GM21526 (cell line): ENCODE results near the gene TELO2.
"Not testable (repeated sequence)": the region's sequence is repeated elsewhere in the genome, so short reads cannot be mapped to it uniquely, and the experiment has no call there.

Experiments
- ATAC-seq: cut with Tn5 transposase; IDR thresholded peaks from one replicate; pipeline ENCODE4 v1.9.1; 2021; ENCODE audit warnings: moderate library complexity; ENCODE audit not compliant: unreplicated experiment, low FRiP score

Gene TELO2

DNA sequence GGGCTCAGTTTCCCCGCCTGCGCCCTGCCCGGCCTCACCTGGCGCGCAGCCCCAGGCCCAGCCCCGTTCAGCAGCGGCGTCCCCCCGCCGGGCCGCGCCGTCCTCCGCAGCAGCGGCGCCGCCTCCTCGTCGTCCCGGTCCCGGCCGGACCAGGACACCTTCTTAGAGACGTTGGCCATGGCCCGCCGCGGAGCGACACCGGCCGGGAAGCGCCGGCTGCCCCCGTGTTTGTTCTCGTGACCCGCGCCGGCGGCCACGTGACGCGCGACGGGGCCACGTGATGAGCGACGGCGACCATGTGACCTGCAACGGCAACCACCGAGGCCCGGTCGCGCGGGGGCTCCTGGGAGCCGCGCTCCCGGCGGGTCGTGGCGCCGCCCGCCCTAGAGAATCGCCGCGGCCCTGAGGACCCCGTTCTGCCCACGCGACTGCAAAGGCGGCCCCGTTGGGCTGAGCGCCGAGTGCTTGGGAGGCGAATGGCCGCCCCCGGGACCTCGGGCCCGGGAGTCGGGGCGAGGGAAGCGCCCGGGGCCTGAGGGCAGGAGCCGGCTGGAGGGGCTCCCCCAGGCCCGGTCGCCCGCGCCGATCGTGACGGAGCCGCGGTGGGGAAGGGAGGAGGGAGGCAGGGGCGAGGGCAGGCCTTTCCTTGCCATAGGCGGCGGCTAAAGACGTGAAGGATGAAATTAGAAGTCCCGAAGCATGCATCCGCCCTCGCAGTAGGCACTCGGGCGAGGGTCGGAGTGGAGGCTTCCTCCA is 18.2 kb upstream of the TELO2 start, which contains the start of gene CLCN7:
Gene CLCN7 (minus strand): TSS at position 233 of the 756 bp plus-strand sequence. CDS start 54 bp downstream, at position 179.
- peak; percentile 58 for ATAC-seq

DNA sequence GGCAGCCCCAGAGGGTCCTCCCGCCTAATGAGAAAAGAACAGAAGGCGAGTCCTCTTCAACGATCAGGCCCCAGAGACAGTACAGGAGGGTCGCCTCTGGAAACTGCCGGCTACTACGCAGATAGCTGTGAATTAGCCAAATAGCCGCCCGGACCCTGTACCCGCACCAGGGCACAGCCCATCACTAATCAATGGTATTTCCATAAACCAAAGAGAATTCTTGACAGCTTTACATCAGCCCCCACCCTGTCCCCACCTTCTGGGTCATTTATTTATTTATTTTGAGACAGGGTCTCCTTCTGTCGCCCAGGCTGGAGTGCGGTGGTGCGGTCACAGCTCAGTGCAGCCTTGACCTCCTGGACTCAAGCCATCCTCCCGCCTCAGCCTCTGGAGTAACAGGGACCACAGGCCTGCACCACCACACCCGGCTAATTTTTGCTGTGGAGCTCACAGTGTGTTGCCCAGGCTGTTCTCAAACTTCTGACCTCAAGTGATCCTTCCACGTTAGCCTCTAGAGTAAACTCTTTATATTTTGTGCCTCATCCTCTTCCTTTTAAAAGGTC is 17.5 kb upstream of the TELO2 start:
- no peak for ATAC-seq

DNA sequence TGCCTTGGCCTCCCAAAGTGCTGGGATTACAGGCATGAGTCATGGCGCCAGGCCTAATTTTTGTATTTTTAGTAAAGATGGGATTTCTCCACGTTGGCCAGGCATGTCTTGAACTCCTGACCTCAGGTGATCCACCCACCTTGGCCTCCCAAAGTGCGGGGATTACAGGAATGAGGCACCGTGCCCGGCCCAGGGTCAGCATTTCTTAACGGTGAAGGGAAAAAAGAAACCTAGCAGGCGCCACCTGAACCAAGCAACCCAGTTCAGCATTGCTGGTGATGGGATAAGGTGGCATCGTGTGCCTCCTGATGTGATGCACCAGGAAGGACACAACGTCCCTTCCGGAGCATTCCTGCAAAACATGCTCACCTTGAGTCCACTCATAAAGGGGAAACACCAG is 16.1 kb upstream of the TELO2 start:
- ATAC-seq = no peak

DNA sequence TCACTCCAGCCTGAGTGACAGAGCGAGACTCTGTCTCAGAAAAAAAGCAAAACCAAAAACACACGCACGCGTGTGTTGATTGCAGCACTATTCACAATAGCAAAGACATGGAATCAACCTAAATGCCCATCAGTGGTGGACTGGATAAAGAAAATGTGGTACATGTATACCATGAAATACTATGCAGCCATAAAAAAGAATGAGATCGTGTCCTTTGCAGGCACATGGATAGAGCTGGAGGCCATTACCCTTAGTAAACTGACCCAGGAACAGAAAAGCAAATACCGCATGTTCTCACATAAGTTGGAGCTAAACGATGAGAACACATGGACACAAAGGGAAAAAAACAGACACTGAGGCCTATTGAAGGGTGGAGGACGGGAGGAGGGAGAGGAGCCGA is 14.2 kb upstream of the TELO2 start:
- not testable (repeated sequence) for ATAC-seq

DNA sequence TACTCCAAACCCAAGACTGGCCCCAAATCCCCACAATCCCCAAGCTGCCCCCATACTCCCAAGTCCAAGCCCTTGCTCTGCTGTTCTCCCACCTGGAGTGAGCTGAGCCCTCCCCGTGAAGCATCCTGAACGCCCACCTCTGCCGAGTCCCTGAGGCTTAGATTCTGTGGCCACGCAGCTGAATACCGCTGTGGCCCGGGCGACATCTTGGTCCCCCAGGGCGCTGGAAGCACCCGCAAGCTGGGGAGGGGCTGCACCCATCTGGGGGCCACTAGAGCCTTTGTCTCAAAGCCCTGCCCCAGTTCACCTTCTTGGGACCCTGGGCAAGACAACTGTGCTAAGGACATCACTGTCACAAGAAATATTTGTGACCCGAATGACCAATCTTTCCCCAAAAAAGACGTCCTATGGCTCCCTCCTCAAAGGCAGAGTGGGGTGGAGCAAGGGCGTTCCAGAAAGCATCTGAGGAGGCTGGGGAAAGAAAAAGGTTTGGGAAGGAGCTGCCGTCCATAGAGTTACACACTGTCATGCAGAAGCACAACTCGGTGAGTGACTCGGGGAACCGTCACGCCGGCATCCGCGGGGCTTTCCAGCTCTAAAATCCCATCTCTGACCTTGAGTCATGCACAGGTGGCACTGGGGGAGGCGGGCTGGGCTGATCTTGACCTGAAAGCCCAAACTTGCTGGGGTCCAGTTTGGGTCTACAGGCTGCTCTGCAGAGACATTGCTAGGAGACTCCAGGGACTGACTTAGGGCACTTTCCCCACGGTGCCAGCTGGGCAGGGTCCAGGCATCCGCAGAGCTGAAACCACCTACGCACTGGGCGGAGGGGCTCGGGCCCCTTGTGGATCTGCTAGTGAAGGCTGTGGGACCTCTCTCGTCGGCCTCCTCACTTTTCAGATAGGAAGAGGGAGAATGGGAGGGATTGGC is 11.0 kb upstream of the TELO2 start:
- ATAC-seq = no peak

DNA sequence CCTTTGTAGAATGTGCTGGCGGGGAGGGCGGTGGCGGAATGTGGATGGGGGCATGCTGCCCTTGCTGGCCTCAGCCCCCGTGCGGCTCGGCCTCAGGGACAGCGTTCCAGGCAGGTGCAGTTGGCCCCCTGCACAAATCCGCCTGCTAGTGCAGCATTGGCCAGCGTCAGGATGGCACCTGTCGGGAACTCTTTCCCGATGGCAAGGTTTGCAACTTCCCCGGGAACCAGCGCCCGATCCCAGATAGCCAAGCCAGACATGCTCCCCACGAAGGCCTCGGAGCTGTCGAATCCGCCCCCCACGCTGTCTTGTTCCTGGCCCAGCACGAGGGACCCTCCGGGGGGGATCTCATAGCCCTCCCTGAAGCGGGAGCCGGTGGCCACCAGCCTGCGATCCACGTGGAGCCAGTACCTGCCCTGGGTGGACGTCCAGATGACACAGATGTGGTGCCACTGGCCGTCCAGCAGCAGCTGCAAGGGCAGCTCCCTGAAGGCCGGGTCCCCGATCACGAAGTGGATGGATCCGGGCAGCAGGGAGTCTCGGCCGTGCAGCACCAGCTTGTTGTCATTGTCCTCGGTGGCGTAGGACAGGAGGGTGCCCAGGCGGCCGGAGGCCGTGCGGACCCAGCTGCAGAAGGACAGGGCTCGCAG is 7.2 kb upstream of the TELO2 start:
- ATAC-seq = no peak

DNA sequence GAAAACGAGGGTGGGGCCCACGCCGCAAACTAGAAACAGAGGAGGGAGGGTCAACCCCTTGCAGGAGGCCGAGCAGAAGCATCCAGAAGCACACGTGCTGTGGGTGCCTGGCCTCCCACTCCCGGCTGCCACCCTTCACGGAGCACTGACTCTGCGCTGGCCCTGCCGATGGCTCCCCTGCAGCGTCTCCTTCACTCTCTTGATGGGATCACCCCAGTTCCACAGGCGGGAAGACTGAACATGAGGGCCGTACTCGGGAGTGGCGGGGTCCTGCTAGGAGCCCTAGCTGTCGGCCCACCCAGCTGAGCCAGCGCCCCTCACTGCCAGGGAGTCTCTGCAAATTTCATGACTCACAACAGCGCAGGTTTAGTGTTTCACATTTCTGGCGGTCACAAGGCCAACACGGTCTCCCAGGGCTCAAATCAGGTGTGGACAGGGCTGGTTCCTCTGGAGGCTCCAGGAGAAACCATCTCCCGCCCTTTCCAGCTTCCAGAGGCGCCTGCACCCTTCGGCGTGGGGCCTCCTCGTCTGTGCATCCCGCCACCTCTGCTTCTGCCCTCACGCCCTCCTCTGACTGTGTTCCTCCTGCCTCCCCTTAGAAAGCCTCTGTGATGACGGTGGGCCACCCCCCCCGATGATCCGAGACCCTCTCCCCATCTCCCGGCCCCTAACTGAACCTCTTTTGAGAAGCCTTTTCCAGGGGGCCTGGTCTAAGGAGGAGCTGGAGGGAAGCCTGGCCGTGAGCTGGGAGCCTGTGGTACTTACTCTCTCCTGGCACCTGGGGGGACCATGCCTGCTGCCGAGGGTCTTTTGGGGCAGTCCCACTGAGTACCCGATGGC is 6.4 kb upstream of the TELO2 start:
- ATAC-seq = no peak

DNA sequence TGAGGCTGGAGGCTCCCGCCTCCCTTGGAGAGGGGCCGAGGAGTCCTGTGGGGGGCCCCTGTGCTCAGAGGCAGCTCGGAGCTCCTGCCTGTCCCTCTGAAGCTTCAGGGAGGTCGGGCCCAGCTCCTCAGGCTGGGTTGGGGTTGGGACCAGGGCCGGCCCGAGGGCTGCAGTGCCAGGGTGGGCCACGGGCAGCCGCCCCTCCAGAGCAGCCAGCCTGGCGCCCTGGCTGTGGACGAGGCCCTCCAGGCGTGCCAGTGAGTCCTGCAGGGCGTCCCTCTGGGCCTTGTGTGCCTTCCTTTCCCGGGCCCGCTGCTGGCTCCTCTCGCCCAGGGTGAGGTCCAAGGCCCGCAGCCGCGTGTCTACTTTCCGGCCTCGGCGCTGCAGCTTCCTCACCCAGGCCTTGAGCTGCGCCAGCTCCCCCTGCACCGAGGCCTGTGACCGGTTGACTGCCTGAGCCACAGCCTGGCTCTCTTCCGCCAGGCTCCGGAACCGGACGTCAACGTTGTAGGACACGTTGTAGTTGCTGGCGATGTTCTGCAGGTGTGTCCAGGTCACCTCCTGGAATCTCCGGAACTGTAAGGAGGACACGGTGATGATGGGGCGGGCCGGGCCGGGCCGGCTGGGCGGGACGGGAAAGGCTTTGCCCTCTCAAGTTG is 5.6 kb upstream of the TELO2 start:
- ATAC-seq = no peak

DNA sequence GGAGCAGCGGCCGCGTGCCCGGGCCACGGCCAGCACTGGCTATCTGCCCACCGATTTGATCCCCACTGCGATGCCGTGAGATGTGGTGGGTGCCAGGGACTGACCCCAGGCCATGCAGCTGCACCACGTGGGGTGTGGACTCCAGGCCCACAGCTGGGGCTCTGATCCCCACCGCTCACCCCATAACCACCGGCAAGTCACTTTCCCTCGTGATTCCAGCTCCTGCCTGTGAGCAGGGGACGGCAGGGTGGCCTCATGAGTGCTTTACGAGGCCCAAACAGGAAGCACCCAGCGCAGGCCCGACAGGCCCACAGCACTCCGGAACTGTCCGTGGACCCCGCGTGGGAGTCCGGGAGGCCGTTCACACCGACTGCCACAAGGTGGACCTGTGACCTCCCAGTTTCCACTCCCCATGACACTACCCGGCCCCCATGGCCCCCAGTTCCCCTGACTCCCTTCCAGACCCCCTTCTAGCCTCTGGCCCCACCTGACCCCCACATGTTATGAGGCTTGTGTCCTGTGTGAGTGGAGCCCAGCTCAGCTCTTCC is 5.0 kb upstream of the TELO2 start:
- no peak for ATAC-seq

DNA sequence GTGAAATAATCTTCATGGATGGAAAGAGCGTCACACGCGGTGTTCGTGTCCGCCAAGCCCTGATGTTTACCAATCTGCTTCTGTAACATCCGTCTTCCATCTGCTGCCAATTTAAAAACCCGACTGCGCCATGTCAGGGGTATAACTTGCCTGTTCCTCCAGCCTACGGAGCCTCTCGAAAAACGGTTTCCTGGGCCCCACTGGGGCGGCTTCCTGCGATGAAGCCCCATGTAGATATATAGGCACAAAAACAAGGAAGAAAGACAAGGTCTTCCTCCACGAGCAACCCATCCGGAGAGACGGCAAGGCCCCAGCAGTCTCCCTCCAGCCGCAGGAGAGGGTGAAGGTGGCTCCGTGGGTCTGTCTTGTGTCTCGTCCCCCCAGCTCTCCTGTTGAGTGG is 4.5 kb upstream of the TELO2 start, which contains the start of gene PTX4:
Gene PTX4 (minus strand): TSS at position 326 of the 400 bp plus-strand sequence. CDS start 35 bp downstream, at position 291.
- no peak for ATAC-seq

DNA sequence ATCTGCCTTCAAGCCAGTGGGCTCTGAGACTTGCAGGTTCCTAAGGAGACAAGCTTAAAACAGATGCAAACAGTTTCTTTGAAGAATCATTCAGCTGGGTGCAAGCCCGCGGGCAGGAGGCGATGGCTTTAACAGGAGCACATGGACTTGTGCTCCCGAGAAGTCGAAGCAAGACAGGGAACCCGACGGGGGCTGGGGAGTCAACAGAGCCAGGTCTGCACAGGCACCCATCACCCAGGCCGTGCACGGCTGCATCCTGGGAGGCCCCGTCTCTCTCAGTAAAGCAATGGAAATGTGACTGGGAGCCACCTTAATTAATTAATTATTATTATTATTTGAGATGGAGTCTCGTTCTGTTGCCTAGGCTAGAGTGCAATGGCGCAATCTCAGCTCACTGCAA is 4.1 kb upstream of the TELO2 start:
- ATAC-seq = no peak

DNA sequence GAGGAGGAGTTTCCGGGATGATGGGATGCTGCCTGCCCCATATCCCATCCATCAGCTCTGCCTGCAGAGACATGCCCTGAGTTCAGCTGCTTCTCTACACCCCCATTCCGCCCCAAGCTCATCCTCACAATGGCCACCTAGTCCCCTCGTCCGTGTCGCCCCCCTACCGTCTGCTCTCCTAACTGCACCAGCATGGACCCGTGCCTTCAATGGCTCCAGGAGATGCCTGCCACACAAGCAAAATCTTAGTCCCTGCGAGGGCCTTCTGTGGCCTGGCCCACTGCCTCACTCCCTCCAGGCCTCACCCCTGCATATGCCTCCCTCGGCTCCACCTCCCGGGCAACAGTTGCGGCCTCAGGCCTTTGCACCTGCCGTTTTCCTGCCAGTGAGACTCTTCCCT is 1.8 kb upstream of the TELO2 start:
- no peak for ATAC-seq

DNA sequence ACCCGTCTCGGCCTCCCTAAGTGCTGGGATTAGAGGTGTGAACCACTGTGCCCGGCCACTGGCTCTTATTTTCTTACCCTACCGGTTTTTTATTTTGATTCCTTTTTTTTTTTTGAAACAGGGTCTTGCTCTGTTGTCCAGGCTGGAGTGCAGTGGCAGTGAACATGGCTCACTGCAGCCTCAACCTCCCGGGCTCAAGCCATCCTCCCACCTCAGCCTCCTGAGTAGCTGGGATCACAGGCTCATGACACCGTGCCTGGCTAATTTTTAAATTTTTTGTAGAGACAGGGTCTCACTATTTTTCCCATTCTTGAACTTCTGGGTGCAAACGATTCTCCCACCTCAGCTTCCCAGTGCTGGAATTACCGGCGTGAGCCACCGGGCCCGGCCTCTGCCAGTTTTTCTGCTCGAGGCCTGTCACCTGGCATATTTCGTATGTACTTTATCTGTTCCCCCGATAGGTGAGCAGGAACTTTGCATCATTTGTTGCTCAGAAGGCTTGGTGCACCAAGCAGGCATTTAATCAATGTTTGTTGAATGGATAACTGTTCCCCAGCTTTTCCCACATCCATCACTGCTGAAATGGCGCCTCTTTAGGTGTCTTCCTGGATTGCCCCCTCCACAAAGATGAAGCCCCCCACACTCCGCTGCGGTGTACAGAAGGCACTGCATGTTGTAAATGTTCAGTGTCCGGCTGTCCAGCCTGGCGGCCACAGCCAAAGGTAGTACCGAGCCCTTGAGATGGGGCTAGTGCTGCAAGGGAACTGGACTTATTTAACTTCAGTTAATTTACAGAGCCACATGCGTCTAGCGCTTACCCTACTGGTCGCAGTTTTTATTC is 858 bp upstream of the TELO2 start:
- no peak for ATAC-seq

DNA sequence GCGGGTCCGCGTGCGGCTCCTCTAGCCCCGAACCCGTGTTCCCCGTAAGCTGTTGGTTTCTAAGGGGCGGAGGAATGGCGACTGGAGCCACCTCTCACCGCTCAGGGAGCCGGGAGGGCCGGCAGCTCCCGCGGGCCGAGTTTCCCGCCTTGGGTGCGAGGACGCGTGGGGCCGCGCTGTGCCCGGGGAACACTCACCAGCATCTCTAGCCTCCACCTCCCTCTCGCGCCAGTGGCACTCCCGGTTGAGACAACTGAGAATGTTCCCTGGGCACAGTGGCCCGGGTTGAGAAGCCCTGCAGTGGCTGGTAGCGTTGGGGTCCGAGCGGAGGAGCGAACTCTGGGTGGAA is 560 bp downstream of the TELO2 start:
- ATAC-seq = no peak

DNA sequence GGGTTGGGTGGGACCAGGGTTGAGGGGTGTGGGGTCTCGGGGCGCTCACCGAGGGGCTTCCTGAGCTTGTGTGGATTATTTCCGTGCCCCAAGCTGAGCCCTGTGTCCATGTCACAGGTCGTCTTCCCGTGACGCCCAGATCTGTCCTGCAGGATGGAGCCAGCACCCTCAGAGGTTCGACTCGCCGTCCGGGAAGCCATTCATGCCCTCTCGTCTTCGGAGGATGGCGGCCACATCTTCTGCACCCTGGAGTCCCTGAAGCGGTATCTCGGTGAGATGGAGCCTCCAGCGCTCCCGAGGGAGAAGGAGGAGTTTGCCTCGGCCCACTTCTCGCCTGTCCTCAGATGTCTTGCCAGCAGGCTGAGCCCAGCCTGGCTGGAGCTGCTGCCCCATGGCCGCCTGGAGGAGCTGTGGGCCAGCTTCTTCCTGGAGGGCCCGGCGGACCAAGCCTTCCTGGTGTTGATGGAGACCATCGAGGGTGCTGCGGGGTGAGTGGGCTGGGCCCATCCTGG is 1.0 kb downstream of the TELO2 start:
- ATAC-seq = no peak

DNA sequence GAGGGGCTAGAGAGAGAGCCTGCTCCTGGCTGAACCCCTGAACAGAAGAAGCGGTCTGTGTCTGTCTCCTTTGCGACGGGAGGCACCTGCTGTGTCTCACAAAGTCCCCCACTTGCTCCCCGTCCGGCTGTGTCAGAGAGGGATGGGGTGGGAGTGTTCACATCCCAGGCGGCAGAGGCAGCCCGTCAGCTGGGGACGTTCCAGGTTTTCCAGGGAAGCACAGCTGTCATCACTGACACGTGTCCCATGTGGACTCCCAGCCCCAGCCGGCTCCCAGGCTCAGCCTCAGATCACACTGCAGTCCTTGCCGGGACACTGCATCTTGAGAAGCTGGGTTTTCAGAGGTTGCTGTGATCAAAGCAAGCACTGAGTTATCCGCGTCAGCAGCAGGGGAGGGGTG is 1.6 kb downstream of the TELO2 start:
- no peak for ATAC-seq

DNA sequence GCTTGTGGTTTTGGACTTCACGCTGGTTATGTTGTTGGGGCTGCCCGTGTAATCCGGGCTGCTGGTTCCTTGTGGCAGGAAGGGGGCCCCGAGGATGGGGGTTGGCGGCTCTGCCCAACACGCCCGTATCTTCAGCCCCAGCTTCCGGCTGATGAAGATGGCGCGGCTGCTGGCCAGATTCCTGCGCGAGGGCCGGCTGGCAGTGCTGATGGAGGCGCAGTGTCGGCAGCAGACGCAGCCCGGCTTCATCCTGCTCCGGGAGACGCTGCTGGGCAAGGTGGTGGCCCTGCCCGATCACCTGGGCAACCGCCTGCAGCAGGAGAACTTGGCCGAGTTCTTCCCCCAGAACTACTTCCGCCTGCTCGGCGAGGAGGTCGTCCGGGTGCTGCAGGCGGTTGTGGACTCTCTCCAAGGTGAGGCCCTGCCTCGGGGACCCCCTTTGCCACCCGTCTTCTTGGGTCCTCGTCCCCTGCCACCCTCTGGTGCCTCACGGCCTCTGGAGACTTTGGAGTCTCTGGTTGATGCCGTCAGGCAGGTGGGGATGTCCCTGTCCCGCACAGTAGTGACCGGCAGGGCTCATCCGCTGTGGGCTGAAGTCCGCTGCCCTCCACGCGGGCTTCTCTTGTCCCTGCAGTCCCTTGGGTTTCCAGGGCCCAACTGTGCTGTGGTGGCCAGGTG is 2.2 kb downstream of the TELO2 start:
- ATAC-seq = no peak

DNA sequence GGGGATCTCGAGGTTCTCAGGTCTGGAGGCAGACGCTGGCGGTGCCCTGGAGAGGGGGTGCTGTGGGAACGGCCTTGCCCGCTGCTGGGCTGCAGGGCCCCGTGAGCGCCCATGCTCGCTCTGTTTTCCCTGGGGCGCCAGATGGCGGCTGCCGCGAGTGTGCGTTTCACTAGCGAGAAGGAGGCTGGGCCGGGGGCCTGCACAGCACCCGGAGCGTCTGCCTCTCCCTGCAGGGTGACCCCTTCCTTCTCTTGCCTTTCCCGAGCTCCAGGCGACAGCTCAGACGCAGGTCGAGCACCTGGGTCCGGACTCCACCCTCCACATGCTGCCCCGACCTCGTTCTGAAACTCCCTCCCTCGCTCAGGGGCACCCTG is 2.7 kb downstream of the TELO2 start:
- ATAC-seq = no peak
